Ishikawa (cell line): ENCODE measurements around the gene BCCIP.

Source experiments
- EP300 ChIP-seq: IDR thresholded peaks from 2 replicates; pipeline ENCODE4 v1.6.1; 2012; ENCODE audit warnings: borderline replicate concordance
- YY1 ChIP-seq: IDR thresholded peaks from 2 replicates; pipeline ENCODE4 v1.6.1; 2012; ENCODE audit warnings: low read depth

- no peak for TF ChIP-seq EP300
- TF ChIP-seq YY1: no peak
Observed at GRCh38 chr10:125845617-125846016, 22.3 kb downstream of the BCCIP start.
